ENCODE measurements around the gene SLC5A8. TPM values are rescaled to one million over a fixed set of nuclear protein-coding genes. Genes with fewer than 3 reads are reported as not detected.
"Not testable (repeated sequence)": the region's sequence is repeated elsewhere in the genome, so short reads cannot be mapped to it uniquely, and the experiment has no call there.

Gene SLC5A8
- total RNA-seq, 1 donor from 2014 or later = not detected

- intact Hi-C loops (cut with micrococcal nuclease) = no loop called here
Measured at GRCh38 chr12:101172316-101172715, 37.7 kb downstream of the SLC5A8 start.

DNA sequence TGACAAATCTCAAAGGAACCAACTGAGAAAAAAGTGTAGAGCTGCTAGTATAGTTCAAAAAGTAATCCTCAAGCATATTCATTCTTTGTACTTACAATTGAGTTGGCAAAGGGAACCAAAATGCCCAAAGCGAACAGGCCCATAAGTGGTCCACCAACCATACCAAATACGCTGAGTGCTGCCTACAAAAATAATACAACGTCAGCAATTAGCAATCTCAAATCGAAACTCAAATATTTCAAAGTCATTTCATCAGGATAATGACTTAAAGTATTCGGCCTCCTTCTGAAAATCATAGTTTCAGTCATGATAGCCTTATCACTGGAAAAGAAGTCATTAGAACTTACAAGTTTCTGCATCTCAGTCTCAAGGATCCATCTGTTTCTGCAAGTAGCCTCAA, 42.0 kb downstream of the SLC5A8 start:
- intact Hi-C loops (cut with micrococcal nuclease) = no loop called here

DNA sequence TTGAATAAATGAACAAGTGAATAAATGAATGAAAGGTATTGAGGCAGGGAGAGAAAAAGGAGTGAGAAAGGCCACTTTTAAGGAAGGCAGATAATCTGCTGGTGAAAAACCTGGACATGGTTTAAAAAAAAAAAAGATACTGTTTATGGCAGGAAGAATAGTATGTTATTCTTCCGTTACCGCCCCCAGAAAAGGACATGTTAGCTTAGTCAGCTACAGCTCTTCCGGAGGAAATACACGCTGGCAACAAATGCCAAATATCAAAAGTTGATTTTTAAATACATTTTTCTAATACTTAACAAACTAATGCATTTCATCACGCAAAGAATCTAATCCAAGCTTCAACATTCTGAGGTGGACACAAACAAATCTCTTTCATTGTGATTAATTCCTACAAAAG, 43.2 kb downstream of the SLC5A8 start:
- intact Hi-C loops (cut with micrococcal nuclease) = no loop called here

DNA sequence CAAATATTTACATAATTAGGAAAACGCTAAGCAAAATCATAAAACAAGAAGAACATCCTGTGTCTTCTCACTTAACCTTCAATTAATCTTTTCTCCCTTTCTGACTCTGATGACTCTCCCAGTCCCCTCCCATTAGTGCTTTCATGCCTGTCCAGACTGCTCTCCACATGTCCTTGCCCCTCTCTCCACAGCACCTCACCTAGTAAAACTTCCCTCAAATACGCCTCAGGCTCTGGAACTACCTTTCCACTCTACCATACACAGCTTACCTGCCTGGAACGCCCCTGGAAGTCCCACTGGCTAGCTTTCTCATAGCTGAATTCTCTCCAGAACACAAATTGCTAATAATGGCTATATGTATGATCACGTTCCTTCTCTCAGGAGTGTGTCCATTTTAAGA, 44.7 kb downstream of the SLC5A8 start:
- intact Hi-C loops (cut with micrococcal nuclease) = no loop called here

DNA sequence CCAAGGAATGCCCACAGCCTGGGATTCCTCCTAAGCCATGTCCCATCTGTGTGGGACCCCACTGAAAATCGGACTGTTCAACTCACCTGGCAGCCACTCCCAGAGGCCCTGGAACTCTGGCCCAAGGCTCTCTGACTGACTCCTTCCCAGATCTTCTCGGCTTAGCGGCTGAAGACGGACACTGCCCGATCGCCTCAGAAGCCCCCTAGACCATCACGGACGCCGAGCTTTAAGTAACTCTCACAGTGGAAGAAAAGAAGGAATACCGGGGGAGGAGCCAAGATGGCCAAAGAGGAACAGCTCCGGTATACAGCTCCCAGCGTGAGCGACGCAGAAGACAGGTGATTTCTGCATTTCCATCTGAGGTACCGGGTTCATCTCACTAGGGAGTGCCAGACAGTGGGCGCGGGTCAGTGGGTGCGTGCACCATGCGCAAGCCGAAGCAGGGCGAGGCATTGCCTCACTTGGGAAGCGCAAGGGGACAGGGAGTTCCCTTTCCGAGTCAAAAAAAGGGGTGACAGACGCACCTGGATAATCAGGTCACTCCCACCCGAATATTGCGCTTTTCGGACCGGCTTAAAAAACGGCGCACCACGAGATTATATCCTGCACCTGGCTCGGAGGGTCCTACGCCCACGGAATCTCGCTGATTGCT, 64.1 kb downstream of the SLC5A8 start:
- intact Hi-C loops (cut with micrococcal nuclease) = not testable (repeated sequence)

DNA sequence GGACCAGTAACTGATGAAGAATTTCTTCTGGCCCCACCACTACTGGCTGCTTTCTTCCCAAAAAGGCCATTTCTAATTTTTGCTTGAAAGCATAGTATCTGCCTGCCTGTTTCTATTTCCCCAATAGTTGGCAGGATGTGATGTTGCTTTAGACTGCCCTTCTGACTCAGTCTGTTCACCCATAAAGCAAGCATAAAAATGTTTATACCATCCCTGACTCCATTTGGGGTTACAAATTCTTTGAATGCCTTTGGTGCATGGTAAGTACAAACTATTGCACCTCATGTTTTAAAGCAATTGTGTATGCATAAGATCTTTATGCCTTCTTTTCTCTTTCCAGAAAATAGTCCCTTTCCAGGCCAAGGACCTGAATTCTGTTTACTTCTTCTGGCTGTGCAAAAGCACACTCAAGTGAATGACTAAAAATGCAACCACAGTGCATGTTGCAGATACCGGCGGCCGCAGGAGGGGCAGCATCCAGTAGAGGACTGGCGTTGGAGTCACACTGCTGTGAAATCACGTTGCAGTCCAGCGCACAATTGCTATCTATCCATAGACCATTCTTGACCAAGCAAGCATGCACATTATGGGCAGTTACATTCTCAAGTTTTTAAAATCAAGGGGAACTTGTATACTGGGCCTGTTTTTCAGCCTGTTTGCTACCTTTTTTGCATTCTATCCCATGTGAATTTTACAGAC, 82.4 kb downstream of the SLC5A8 start:
- intact Hi-C loops (cut with micrococcal nuclease) = no loop called here

DNA sequence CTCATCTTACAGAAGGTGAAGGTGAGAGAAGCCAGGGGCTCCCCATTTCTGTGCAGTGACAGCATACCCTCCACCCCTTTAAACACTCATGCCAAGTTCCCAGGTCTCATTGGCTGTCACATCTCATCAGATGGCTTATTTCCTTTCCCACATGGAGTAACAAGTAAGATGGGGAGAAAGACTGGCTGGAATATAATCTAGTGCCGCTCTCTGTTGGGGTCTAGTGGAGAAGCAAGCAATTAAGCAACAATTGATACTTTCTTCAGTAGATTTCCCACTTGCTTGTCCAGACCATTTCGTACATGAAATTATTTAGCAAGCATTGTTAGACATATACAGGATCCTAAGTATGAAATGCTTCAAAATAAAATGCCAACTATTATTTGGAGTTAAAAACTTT, 92.2 kb downstream of the SLC5A8 start:
- intact Hi-C loops (cut with micrococcal nuclease) = no loop called here

- intact Hi-C loops (cut with micrococcal nuclease) = no loop called here
Measured at GRCh38 chr12:101116911-101117310, 93.1 kb downstream of the SLC5A8 start.

- intact Hi-C loops (cut with micrococcal nuclease) = no loop called here
Measured at GRCh38 chr12:101115326-101115725, 94.7 kb downstream of the SLC5A8 start.

DNA sequence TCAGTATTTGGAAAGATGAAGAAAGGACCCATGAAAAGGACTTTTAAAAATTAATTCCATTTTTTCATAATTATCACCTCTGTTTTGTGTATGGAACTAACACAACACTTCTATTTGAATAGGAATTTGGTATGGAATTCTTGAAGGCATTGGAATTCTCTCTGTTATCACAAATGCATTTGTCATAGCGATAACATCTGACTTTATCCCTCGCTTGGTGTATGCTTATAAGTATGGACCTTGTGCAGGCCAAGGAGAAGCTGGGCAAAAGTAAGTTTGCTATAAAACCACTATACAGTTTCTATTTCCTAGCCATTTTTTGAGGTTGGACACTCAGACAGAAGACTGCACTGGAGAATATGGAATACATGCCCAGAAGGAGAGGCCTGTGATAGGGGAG, 98.6 kb downstream of the SLC5A8 start:
- intact Hi-C loops (cut with micrococcal nuclease) = no loop called here

DNA sequence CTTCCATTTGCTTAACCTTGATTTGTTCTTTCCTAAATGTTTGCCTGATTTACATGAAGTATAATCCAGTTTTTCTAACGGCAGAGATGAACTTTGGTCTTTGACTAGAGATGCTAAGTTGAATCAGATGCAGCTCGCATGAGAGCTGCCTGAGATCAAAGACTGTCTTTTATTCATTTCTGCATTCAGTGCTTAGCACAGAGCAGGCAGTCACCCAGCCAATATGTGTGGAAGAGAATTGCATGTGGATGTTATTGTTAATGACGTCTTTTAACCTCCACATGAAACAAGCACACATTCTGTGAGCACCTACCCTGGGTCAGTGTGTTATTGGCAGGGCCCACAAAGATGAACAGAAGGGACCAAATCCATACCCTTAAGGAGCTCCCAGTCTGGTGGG, 99.2 kb downstream of the SLC5A8 start:
- intact Hi-C loops (cut with micrococcal nuclease) = no loop called here

- intact Hi-C loops (cut with micrococcal nuclease) = no loop called here
Measured at GRCh38 chr12:101108130-101108529, 101.9 kb downstream of the SLC5A8 start.

DNA sequence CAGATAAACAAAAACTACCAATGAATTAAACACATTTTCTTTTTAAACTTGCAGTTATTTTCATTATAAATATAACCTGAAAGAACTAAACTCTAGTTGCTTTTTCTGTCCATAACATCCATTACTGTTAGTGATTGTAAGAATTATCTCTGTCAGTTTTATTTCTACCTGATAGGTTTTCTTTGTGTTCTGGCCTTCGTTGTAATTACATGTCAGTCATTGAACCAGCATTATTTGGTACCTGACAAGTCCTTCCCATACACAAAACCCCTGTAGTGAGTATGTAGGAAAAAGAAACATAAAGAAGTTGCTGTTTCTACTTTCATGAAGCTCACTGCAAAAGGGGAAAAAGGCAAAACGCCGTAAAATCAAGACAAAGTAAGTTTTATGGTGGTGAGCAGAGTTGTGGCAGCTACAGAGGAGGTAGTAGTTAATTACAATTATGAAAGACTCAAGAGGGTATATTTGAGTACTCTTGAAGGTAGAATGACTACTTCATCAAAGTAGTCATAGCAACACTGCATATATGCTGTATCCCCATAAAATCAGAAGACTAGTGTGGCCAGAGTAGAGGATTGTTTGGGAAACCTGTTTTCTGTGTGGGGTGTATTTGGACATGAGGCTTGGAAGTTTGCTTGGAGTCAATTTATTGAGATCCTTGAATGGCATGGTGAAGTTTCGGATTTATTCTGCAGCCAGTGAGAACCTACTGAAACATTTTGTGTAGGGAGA, 102.8 kb downstream of the SLC5A8 start:
- intact Hi-C loops (cut with micrococcal nuclease) = no loop called here

Other genes with a start within 250 kb of the SLC5A8 start
- 21.3 and 23.7 TPM in 2 replicates for gene UTP20, start 69.9 kb upstream of the SLC5A8 start, total RNA-seq
- 55.6 and 56.6 TPM in 2 replicates for gene ARL1, start 197.5 kb upstream of the SLC5A8 start, total RNA-seq